ENCODE measurements around the gene SOX21.
"Not testable (repeated sequence)": the region's sequence is repeated elsewhere in the genome, so short reads cannot be mapped to it uniquely, and the experiment has no call there.

Gene SOX21

GRCh38 chr13:94712287-94712811 is at the start of gene SOX21:
TSS of gene SOX21 (minus strand) at chr13:94712545. CDS start at chr13:94712049, 496 bp downstream.
- H3K36me3 Mint-ChIP-seq (ENCODE audit: low read depth) = no peaks in the 10 kb centered on the region
- ATAC-seq (no peak), DNase-seq (no peak)
- H3K9me3 Mint-ChIP-seq = no peaks in the 10 kb centered on the region
- no peak within 1 kb of the TSS for H3K27ac Mint-ChIP-seq
- peaks cover 73% of the 10 kb centered on the region for H3K27me3 Mint-ChIP-seq
- peaks cover 21% of the 10 kb centered on the region for H3K4me1 Mint-ChIP-seq
- H3K4me3 Mint-ChIP-seq = peak within 1 kb of the TSS; percentile 52

GRCh38 chr13:94761407-94761806 is 49.1 kb upstream of the SOX21 start:
- Mint-ChIP-seq H3K4me1 (no peaks in the 10 kb centered on the region), H3K9me3 (no peaks in the 10 kb centered on the region), H3K27me3 (peaks cover 12% of the 10 kb centered on the region), H3K36me3 (ENCODE audit: low read depth) (no peaks in the 10 kb centered on the region), H3K4me3 (no peak overlapping the region), H3K27ac (no peak overlapping the region)
- ATAC-seq = no peak
- no peak for DNase-seq

- Mint-ChIP-seq H3K27me3 (peaks cover 12% of the 10 kb centered on the region), H3K4me3 (no peak overlapping the region), H3K27ac (no peak overlapping the region), H3K36me3 (ENCODE audit: low read depth) (no peaks in the 10 kb centered on the region), H3K9me3 (no peaks in the 10 kb centered on the region), H3K4me1 (no peaks in the 10 kb centered on the region)
- DNase-seq (no peak), ATAC-seq (no peak)
These were observed 46.9 kb upstream of the SOX21 start for GRCh38 chr13:94759120-94759728.

- DNase-seq = no peak
- Mint-ChIP-seq H3K36me3 (ENCODE audit: low read depth) (no peaks in the 10 kb centered on the region), H3K27me3 (peaks cover 12% of the 10 kb centered on the region), H3K9me3 (no peaks in the 10 kb centered on the region), H3K4me3 (no peak overlapping the region), H3K27ac (no peak overlapping the region), H3K4me1 (no peaks in the 10 kb centered on the region)
- ATAC-seq = no peak
These were observed 46.2 kb upstream of the SOX21 start for GRCh38 chr13:94758436-94758960.

GRCh38 chr13:94753327-94753726 is 41.0 kb upstream of the SOX21 start:
- Mint-ChIP-seq H3K4me1 (no peaks in the 10 kb centered on the region), H3K27ac (no peak overlapping the region), H3K27me3 (peaks cover 13% of the 10 kb centered on the region), H3K4me3 (no peak overlapping the region), H3K9me3 (no peaks in the 10 kb centered on the region), H3K36me3 (ENCODE audit: low read depth) (no peaks in the 10 kb centered on the region)
- ATAC-seq (no peak), DNase-seq (no peak)

- Mint-ChIP-seq H3K4me1 (no peaks in the 10 kb centered on the region), H3K4me3 (no peak overlapping the region), H3K36me3 (ENCODE audit: low read depth) (no peaks in the 10 kb centered on the region), H3K27me3 (peaks cover 14% of the 10 kb centered on the region), H3K9me3 (no peaks in the 10 kb centered on the region), H3K27ac (no peak overlapping the region)
- ATAC-seq (no peak), DNase-seq (no peak)
These were observed 36.8 kb upstream of the SOX21 start for GRCh38 chr13:94749162-94749561.

GRCh38 chr13:94739235-94739634 is 26.9 kb upstream of the SOX21 start:
- no peak overlapping the region for H3K27ac Mint-ChIP-seq
- DNase-seq = no peak
- H3K4me1 Mint-ChIP-seq = no peaks in the 10 kb centered on the region
- H3K9me3 Mint-ChIP-seq = no peaks in the 10 kb centered on the region
- H3K27me3 Mint-ChIP-seq = peaks cover 9% of the 10 kb centered on the region
- H3K36me3 Mint-ChIP-seq (ENCODE audit: low read depth) = no peaks in the 10 kb centered on the region
- no peak for ATAC-seq
- H3K4me3 Mint-ChIP-seq = no peak overlapping the region

GRCh38 chr13:94731028-94731427 is 18.7 kb upstream of the SOX21 start:
- no peak overlapping the region for H3K27ac Mint-ChIP-seq
- no peak for DNase-seq
- H3K9me3 Mint-ChIP-seq = peaks cover 7% of the 10 kb centered on the region
- no peaks in the 10 kb centered on the region for H3K4me1 Mint-ChIP-seq
- H3K36me3 Mint-ChIP-seq (ENCODE audit: low read depth) = no peaks in the 10 kb centered on the region
- peaks cover 4% of the 10 kb centered on the region for H3K27me3 Mint-ChIP-seq
- no peak for ATAC-seq
- no peak overlapping the region for H3K4me3 Mint-ChIP-seq

GRCh38 chr13:94729941-94730340 is 17.6 kb upstream of the SOX21 start:
- not testable (repeated sequence) for H3K4me3 Mint-ChIP-seq; ATAC-seq; H3K27ac Mint-ChIP-seq; H3K4me1 Mint-ChIP-seq; H3K27me3 Mint-ChIP-seq; H3K36me3 Mint-ChIP-seq (ENCODE audit: low read depth); DNase-seq
- peaks cover 11% of the 10 kb centered on the region for H3K9me3 Mint-ChIP-seq

GRCh38 chr13:94726425-94726824 is 14.1 kb upstream of the SOX21 start:
- Mint-ChIP-seq H3K27me3 (peaks cover 18% of the 10 kb centered on the region), H3K9me3 (peaks cover 11% of the 10 kb centered on the region), H3K4me1 (no peaks in the 10 kb centered on the region), H3K36me3 (ENCODE audit: low read depth) (no peaks in the 10 kb centered on the region), H3K4me3 (no peak overlapping the region), H3K27ac (no peak overlapping the region)
- DNase-seq (no peak), ATAC-seq (no peak)

- no peak overlapping the region for H3K27ac Mint-ChIP-seq
These were observed 10.4 kb upstream of the SOX21 start for GRCh38 chr13:94722609-94723345.

GRCh38 chr13:94718697-94719096 is 6.4 kb upstream of the SOX21 start:
- not testable (repeated sequence) for H3K9me3 Mint-ChIP-seq; H3K4me3 Mint-ChIP-seq; DNase-seq; H3K36me3 Mint-ChIP-seq (ENCODE audit: low read depth); ATAC-seq; H3K4me1 Mint-ChIP-seq; H3K27ac Mint-ChIP-seq
- peaks cover 59% of the 10 kb centered on the region for H3K27me3 Mint-ChIP-seq

More at GRCh38 chr13:94722609-94723345, 10.4 kb upstream of the SOX21 start:
- H3K9me3 Mint-ChIP-seq = peaks cover 6% of the 10 kb centered on the region
- H3K4me1 Mint-ChIP-seq = no peaks in the 10 kb centered on the region
- no peak overlapping the region for H3K4me3 Mint-ChIP-seq
- DNase-seq (no peak), ATAC-seq (no peak)
- H3K36me3 Mint-ChIP-seq (ENCODE audit: low read depth) = no peaks in the 10 kb centered on the region
- peaks cover 29% of the 10 kb centered on the region for H3K27me3 Mint-ChIP-seq

GRCh38 chr13:94717916-94718315 is 5.6 kb upstream of the SOX21 start:
- DNase-seq (no peak), ATAC-seq (no peak)
- no peak overlapping the region for H3K27ac Mint-ChIP-seq
- H3K9me3 Mint-ChIP-seq = no peaks in the 10 kb centered on the region
- H3K4me1 Mint-ChIP-seq = no peaks in the 10 kb centered on the region
- peaks cover 61% of the 10 kb centered on the region for H3K27me3 Mint-ChIP-seq
- H3K4me3 Mint-ChIP-seq = no peak overlapping the region
- H3K36me3 Mint-ChIP-seq (ENCODE audit: low read depth) = no peaks in the 10 kb centered on the region

GRCh38 chr13:94716016-94716415 is 3.7 kb upstream of the SOX21 start:
- peaks cover 55% of the 10 kb centered on the region for H3K27me3 Mint-ChIP-seq
- H3K4me1 Mint-ChIP-seq = peaks cover 6% of the 10 kb centered on the region
- H3K4me3 Mint-ChIP-seq = no peak overlapping the region
- no peaks in the 10 kb centered on the region for H3K9me3 Mint-ChIP-seq
- DNase-seq (no peak), ATAC-seq (no peak)
- no peaks in the 10 kb centered on the region for H3K36me3 Mint-ChIP-seq (ENCODE audit: low read depth)
- no peak overlapping the region for H3K27ac Mint-ChIP-seq

- DNase-seq = no peak
- no peaks in the 10 kb centered on the region for H3K9me3 Mint-ChIP-seq
- ATAC-seq = no peak
- peaks cover 15% of the 10 kb centered on the region for H3K4me1 Mint-ChIP-seq
- no peak overlapping the region for H3K27ac Mint-ChIP-seq
- H3K36me3 Mint-ChIP-seq (ENCODE audit: low read depth) = no peaks in the 10 kb centered on the region
- H3K4me3 Mint-ChIP-seq = no peak overlapping the region
- H3K27me3 Mint-ChIP-seq = peaks cover 66% of the 10 kb centered on the region
These were observed 1.3 kb upstream of the SOX21 start for GRCh38 chr13:94713561-94714182.
